Gastrocnemius medialis (tissue), 4 donors: ENCODE results near the gene TPH2. TPM values are rescaled to one million over a fixed set of nuclear protein-coding genes. Genes with fewer than 3 reads are reported as not detected.

Source experiments
- ATAC-seq, 2 donors: fragments of 150-250 bp; one replicate each; pipeline ENCODE4 v1.9.1; 2016
- DNase-seq, 2 donors: peaks; one replicate each; pipeline ENCODE4 v3.0.0-alpha.2; 2019
- H3K27ac ChIP-seq, 4 donors: fragments of 200-600 bp; sonication (generic); 1 replicate in 1 of 4; 2 replicates in 3 of 4; pipeline ENCODE4 v1.5.1; 2016 to 2018; ENCODE audit warnings: mild to moderate bottlenecking in 2 of 4, moderate library complexity in 1 of 4
- H3K27me3 ChIP-seq, 3 donors: fragments of 200-600 bp; sonication (generic) in 2 of 3; 1 replicate in 1 of 3; 2 replicates in 2 of 3; pipeline versions ENCODE4 v1.5.1 to v1.6.0; 2016 to 2019; ENCODE audit warnings: mild to moderate bottlenecking in 1 of 3, moderate library complexity in 1 of 3
- H3K36me3 ChIP-seq, 2 donors: fragments of 200-600 bp; sonication (generic) in 1 of 2; one replicate each; pipeline ENCODE4 v1.5.1; 2017 to 2018
- H3K4me1 ChIP-seq, 2 donors: fragments of 200-600 bp; sonication (generic) in 1 of 2; one replicate each; pipeline ENCODE4 v1.5.1; 2016 to 2017; ENCODE audit warnings: mild to moderate bottlenecking in 2 of 2
- H3K4me3 ChIP-seq, 4 donors: fragments of 200-600 bp; sonication (generic) in 3 of 4; 1 replicate in 1 of 4; 2 replicates in 3 of 4; pipeline ENCODE4 v1.5.1; 2016 to 2019; ENCODE audit warnings: mild to moderate bottlenecking in 2 of 4
- H3K9me3 ChIP-seq, 3 donors: fragments of 200-600 bp; sonication (generic) in 2 of 3; 1 replicate in 1 of 3; 2 replicates in 2 of 3; pipeline ENCODE4 v1.5.1; 2016 to 2019
- CTCF ChIP-seq, 5 experiments: fragments of 450-650 bp in 3 of 5; fragments of 200-600 bp in 2 of 5; sonication (generic) in 2 of 5; IDR thresholded peaks in 4 of 5; conservative IDR thresholded peaks in 1 of 5; 1 replicate in 4 of 5; 2 replicates in 1 of 5; pipeline ENCODE4 v1.5.1; 2016 to 2019; ENCODE audit warnings: antibody characterized with exemption in 5 of 5, mild to moderate bottlenecking in 3 of 5, moderate library complexity in 3 of 5
- POLR2A ChIP-seq, 2 donors: fragments of 450-650 bp; IDR thresholded peaks; one replicate each; pipeline ENCODE4 v1.6.1; 2017; ENCODE audit warnings: antibody characterized with exemption in 2 of 2, mild to moderate bottlenecking in 2 of 2, moderate library complexity in 2 of 2
- in situ Hi-C, 4 donors: fragments of 200-750 bp; cut with MboI; loops; one replicate each; pipeline versions ENCODE4 v1.15.0 to v1.8.0; 2017; ENCODE audit warnings: low sequenced_read_pairs in 4 of 4
- intact Hi-C: fragments of 100-400 bp; cut with DNase I; formaldehyde crosslinking; loops from one replicate; pipeline ENCODE4 v1.15.1; 2023; ENCODE audit warnings: low total_unique reads
- total RNA-seq, 4 donors: library from RNA; depleted of rRNA; stranded (reverse); fragments of >200 nt; gene quantifications; one replicate each; pipeline versions ENCODE4 v1.1.0 to v1.2.3, GENCODE V29; 2016

The TPH2 gene
- total RNA-seq, 4 donors from 2014 or later, result not detected

GRCh38 chr12:71958993-71959578 is 20.4 kb downstream of the TPH2 start:
- intact Hi-C loops (no loop called here), in situ Hi-C loops (no loop called here)
- Histone ChIP-seq H3K9me3 (no peaks in the 10 kb centered on the region), H3K27ac (no peak overlapping the region), H3K27me3 (no peaks in the 10 kb centered on the region), H3K36me3 (no peaks in the 10 kb centered on the region), H3K4me3 (no peak overlapping the region), H3K4me1 (no peaks in the 10 kb centered on the region)
- TF ChIP-seq POLR2A (IDR thresholded peaks at IDR 0.05), result no peak
- no peak for TF ChIP-seq CTCF (IDR thresholded peaks at IDR 0.05 in 4 of 5, conservative IDR thresholded peaks at IDR 0.05 in 1 of 5)
- DNase-seq (no peak), ATAC-seq (no peak)

GRCh38 chr12:71967211-71967610 is 28.6 kb downstream of the TPH2 start:
- ATAC-seq (no peak), DNase-seq (no peak)
- Histone ChIP-seq H3K27me3 (no peaks in the 10 kb centered on the region), H3K4me1 (no peaks in the 10 kb centered on the region), H3K9me3 (no peaks in the 10 kb centered on the region), H3K4me3 (no peak overlapping the region), H3K36me3 (no peaks in the 10 kb centered on the region), H3K27ac (no peak overlapping the region)
- in situ Hi-C loops (no loop called here), intact Hi-C loops (no loop called here)
- TF ChIP-seq CTCF (IDR thresholded peaks at IDR 0.05 in 4 of 5, conservative IDR thresholded peaks at IDR 0.05 in 1 of 5), result no peak
- no peak for TF ChIP-seq POLR2A (IDR thresholded peaks at IDR 0.05)

- Histone ChIP-seq H3K36me3 (no peaks in the 10 kb centered on the region), H3K9me3 (no peaks in the 10 kb centered on the region), H3K4me1 (no peaks in the 10 kb centered on the region), H3K4me3 (no peak overlapping the region), H3K27me3 (no peaks in the 10 kb centered on the region), H3K27ac (no peak overlapping the region)
- intact Hi-C loops, result no loop called here
- DNase-seq, result no peak
- TF ChIP-seq POLR2A (IDR thresholded peaks at IDR 0.05) (no peak), CTCF (IDR thresholded peaks at IDR 0.05 in 4 of 5, conservative IDR thresholded peaks at IDR 0.05 in 1 of 5) (no peak)
- ATAC-seq, result no peak
- in situ Hi-C loops, result no loop called here
These were observed 30.7 kb downstream of the TPH2 start for GRCh38 chr12:71969330-71969729.

- Histone ChIP-seq H3K36me3 (no peaks in the 10 kb centered on the region), H3K9me3 (no peaks in the 10 kb centered on the region), H3K27me3 (no peaks in the 10 kb centered on the region), H3K27ac (no peak overlapping the region), H3K4me3 (no peak overlapping the region), H3K4me1 (no peaks in the 10 kb centered on the region)
- intact Hi-C loops (no loop called here), in situ Hi-C loops (no loop called here)
- ATAC-seq (no peak), DNase-seq (no peak)
- TF ChIP-seq CTCF (IDR thresholded peaks at IDR 0.05 in 4 of 5, conservative IDR thresholded peaks at IDR 0.05 in 1 of 5), result no peak
- no peak for TF ChIP-seq POLR2A (IDR thresholded peaks at IDR 0.05)
These were observed 31.4 kb downstream of the TPH2 start for GRCh38 chr12:71970031-71970430.
